HepG2 (cell line): ENCODE results near the gene PEAK1. TPM values are rescaled to one million over a fixed set of nuclear protein-coding genes. Genes with fewer than 3 reads are reported as not detected.

Experiments
- ATAC-seq: fragments of 200-7000 bp; cut with Tn5 transposase; 3 replicates; pipeline ENCODE4 v1.9.1; 2020; ENCODE audit warnings: mild to moderate bottlenecking, moderate library complexity
- BruUV-seq: library from RNA; stranded (reverse); fragments of 400-500 nt; replicated peaks from 2 replicates; lab custom pipeline; 2021; lab: Mats Ljungman, UMichigan
- CTCF ChIA-PET: fragments of 300-600 bp; formaldehyde crosslinking; extraction: SDS; loops from one replicate; lab custom pipeline; 2021; ENCODE audit warnings: low total read pairs, inconsistent platforms, low intra/inter-chr PET ratio; lab: Yijun Ruan, JAX
- POLR2A ChIA-PET: fragments of 350-600 bp; sonication (Branson Sonifier 250); formaldehyde crosslinking; loops from one replicate; lab custom pipeline; 2020; ENCODE audit warnings: antibody characterized with exemption, inconsistent platforms; lab: Yijun Ruan, JAX
- DNase-seq: peaks from one replicate; pipeline ENCODE4 v3.0.0-alpha.2; 2015; ENCODE audit warnings: low spot score
- FAIRE-seq: peaks from 3 replicates; lab custom pipeline; 2011; peaks lifted over from hg19 to GRCh38; lab: Jason Lieb, UNC
- H2AFZ ChIP-seq: one replicate; pipeline ENCODE4 v1.6.1; 2011; ENCODE audit warnings: low read length, inconsistent platforms
- H3K27ac ChIP-seq: fragments of 300-600 bp; 3 replicates; pipeline ENCODE4 v1.8.0; 2011; ENCODE audit warnings: mixed run types, mild to moderate bottlenecking, mixed read lengths, low read length, inconsistent platforms; ENCODE audit not compliant: insufficient read depth; ENCODE audit errors: extremely low read length
- H3K27me3 ChIP-seq, 2 experiments: fragments of 200-600 bp in 1 of 2; 2 replicates in 1 of 2; 3 replicates in 1 of 2; pipeline versions ENCODE4 v1.6.0 to v1.8.0; 2011; ENCODE audit warnings: low read length in 2 of 2, mild to moderate bottlenecking in 2 of 2, moderate library complexity in 2 of 2, inconsistent platforms in 1 of 2; ENCODE audit not compliant: insufficient read depth in 2 of 2, control insufficient read depth in 1 of 2
- H3K36me3 ChIP-seq, 2 experiments: fragments of 200-600 bp in 1 of 2; replicated peaks in 1 of 2; 2 replicates in 1 of 2; 3 replicates in 1 of 2; pipeline versions ENCODE4 v1.5.1 to v1.8.0; 2011; ENCODE audit warnings: low read length in 2 of 2, inconsistent platforms in 1 of 2; ENCODE audit not compliant: insufficient read depth in 2 of 2, control insufficient read depth in 1 of 2
- H3K4me1 ChIP-seq: 2 replicates; pipeline ENCODE4 v1.5.1; 2012; ENCODE audit warnings: low read length, inconsistent platforms; ENCODE audit not compliant: insufficient read depth
- H3K4me2 ChIP-seq: 2 replicates; pipeline ENCODE4 v1.6.0; 2011; ENCODE audit warnings: low read depth, low read length, inconsistent platforms
- H3K4me3 ChIP-seq, 3 experiments: fragments of 200-600 bp in 1 of 3; sonication (generic), shearing (Covaris generic) in 1 of 3; replicated peaks in 1 of 3; 2 replicates each; pipeline ENCODE4 v1.5.1; 2011 to 2016; ENCODE audit warnings: low read length in 3 of 3, inconsistent platforms in 2 of 3, low read depth in 2 of 3, mild to moderate bottlenecking in 2 of 3, control low read depth in 1 of 3, mixed read lengths in 1 of 3; ENCODE audit not compliant: insufficient read depth in 1 of 3
- H3K79me2 ChIP-seq: one replicate; pipeline ENCODE4 v1.6.1; 2011; ENCODE audit warnings: low read length, inconsistent platforms; ENCODE audit not compliant: insufficient read depth
- H3K9ac ChIP-seq: 2 replicates; pipeline ENCODE4 v1.6.0; 2011; ENCODE audit warnings: mild to moderate bottlenecking, low read depth, low read length, inconsistent platforms; ENCODE audit not compliant: insufficient read depth
- H3K9me3 ChIP-seq: 2 replicates; pipeline ENCODE4 v1.5.1; 2012; ENCODE audit warnings: mild to moderate bottlenecking, low read length
- H4K20me1 ChIP-seq: 2 replicates; pipeline ENCODE4 v1.6.0; 2011; ENCODE audit warnings: inconsistent platforms, mild to moderate bottlenecking, low read length, moderate library complexity; ENCODE audit not compliant: insufficient read depth
- BCL6 ChIP-seq: IDR thresholded peaks from 2 replicates; pipeline ENCODE4 v1.6.1; 2016; ENCODE audit warnings: missing genetic modification reagents, missing compliant biosample characterization
- DNMT1 ChIP-seq: sonication (generic); formaldehyde crosslinking; IDR thresholded peaks from 2 replicates; pipeline ENCODE4 v1.5.1; 2020; ENCODE audit warnings: mild to moderate bottlenecking, missing genetic modification reagents
- EED ChIP-seq: sonication (generic); formaldehyde crosslinking; IDR thresholded peaks from 2 replicates; pipeline ENCODE4 v1.5.0; 2020; ENCODE audit warnings: mild to moderate bottlenecking, missing genetic modification reagents
- HNRNPL ChIP-seq: fragments of 200-400 bp; formaldehyde crosslinking; IDR thresholded peaks from 2 replicates; pipeline ENCODE4 v1.6.1; 2017; ENCODE audit warnings: mild to moderate bottlenecking, low read depth, low read length
- NFKB2 ChIP-seq: sonication (generic); formaldehyde crosslinking; IDR thresholded peaks from 2 replicates; pipeline ENCODE4 v1.4.0; 2020; ENCODE audit warnings: missing genetic modification reagents, borderline replicate concordance
- PPARG ChIP-seq: conservative IDR thresholded peaks from 2 replicates; pipeline ENCODE4 v1.6.1; 2016; ENCODE audit warnings: missing biosample characterization, missing genetic modification reagents
- RBFOX2 ChIP-seq: fragments of 200-400 bp; formaldehyde crosslinking; IDR thresholded peaks from 2 replicates; pipeline ENCODE4 v1.6.1; 2017; ENCODE audit warnings: low read depth, mild to moderate bottlenecking, low read length
- ZNF572 ChIP-seq: sonication (generic); formaldehyde crosslinking; IDR thresholded peaks from 2 replicates; pipeline ENCODE4 v1.5.1; 2020; ENCODE audit warnings: mild to moderate bottlenecking, missing genetic modification reagents
- ZNF883 ChIP-seq: sonication (generic); formaldehyde crosslinking; IDR thresholded peaks from 2 replicates; pipeline ENCODE4 v1.5.1; 2020; ENCODE audit warnings: mild to moderate bottlenecking, missing genetic modification reagents; ENCODE audit errors: not compliant biosample characterization
- ZZZ3 ChIP-seq: sonication (generic); formaldehyde crosslinking; IDR thresholded peaks from 2 replicates; pipeline ENCODE4 v1.4.0; 2020; ENCODE audit warnings: missing genetic modification reagents, mild to moderate bottlenecking, borderline replicate concordance
- WGBS: methylation state at CpG from one replicate; pipeline ENCODE4 v1.1.6; 2017; ENCODE audit warnings: low lambda C conversion rate; 5-methylcytosine and 5-hydroxymethylcytosine counted together
- in situ Hi-C: cut with HindIII; loops from 2 replicates; pipeline ENCODE4 v1.10.0; 2017; ENCODE audit warnings: low pct_unique_long_range_greater_than_20kb; ENCODE audit not compliant: extremely low pct_ligation_motif_present
- intact Hi-C: fragments of 100-400 bp; cut with micrococcal nuclease; formaldehyde crosslinking; loops from one replicate; pipeline ENCODE4 v1.10.0; 2022; ENCODE audit not compliant: unreplicated experiment
- polyA plus RNA-seq, 8 experiments: library from polyadenylated mRNA; depleted of rRNA in 3 of 8; stranded (reverse) in 7 of 8; unstranded in 1 of 8; fragments of >200 nt; fragmentation: Illumina TruSeq in 4 of 8; extraction: Trizol in 4 of 8; gene quantifications; 2 replicates each; pipeline versions ENCODE4 v1.2.1 to v1.2.3, GENCODE V29; 2011 to 2016; ENCODE audit warnings: low read depth in 4 of 8, missing spikeins in 1 of 8, mixed read lengths in 1 of 8; ENCODE audit not compliant: insufficient read depth in 1 of 8
- total RNA-seq, 5 experiments: library from RNA; depleted of rRNA; stranded (reverse); fragments of >200 nt; fragmentation: Illumina TruSeq; extraction: Trizol; gene quantifications; 2 replicates each; pipeline ENCODE4 v1.2.3, GENCODE V29; 2016; ENCODE audit warnings: low read depth in 1 of 5
- TF ChIP-seq, protein P1 (sequence below): sonication (generic); formaldehyde crosslinking; IDR thresholded peaks from 2 replicates; pipeline ENCODE4 v1.5.0; 2020; ENCODE audit warnings: missing genetic modification reagents
- TF ChIP-seq, protein P2 (sequence below): sonication (generic); formaldehyde crosslinking; IDR thresholded peaks from 2 replicates; pipeline ENCODE4 v1.4.0; 2020; ENCODE audit warnings: missing genetic modification reagents
- TF ChIP-seq, protein P3 (sequence below): IDR thresholded peaks from 2 replicates; pipeline ENCODE4 v1.6.1; 2016; ENCODE audit warnings: control low read depth
- TF ChIP-seq, protein P4 (sequence below): sonication (generic); formaldehyde crosslinking; IDR thresholded peaks from 2 replicates; pipeline ENCODE4 v1.4.0; 2020; ENCODE audit warnings: missing genetic modification reagents
- TF ChIP-seq, protein P5 (sequence below): sonication (generic); formaldehyde crosslinking; IDR thresholded peaks from 2 replicates; pipeline ENCODE4 v1.4.0; 2020; ENCODE audit warnings: missing genetic modification reagents, mild to moderate bottlenecking, borderline replicate concordance
- TF ChIP-seq, protein P6 (sequence below): sonication (generic); formaldehyde crosslinking; IDR thresholded peaks from 2 replicates; pipeline ENCODE4 v1.5.0; 2020; ENCODE audit warnings: missing genetic modification reagents, mild to moderate bottlenecking, borderline replicate concordance

Gene PEAK1
- total and polyA plus RNA-seq, 2 of the 13 experiments (the other 11 are each of a cell fraction or from before 2014, with no cell fraction given), result 6.0 to 6.6 TPM

DNA sequence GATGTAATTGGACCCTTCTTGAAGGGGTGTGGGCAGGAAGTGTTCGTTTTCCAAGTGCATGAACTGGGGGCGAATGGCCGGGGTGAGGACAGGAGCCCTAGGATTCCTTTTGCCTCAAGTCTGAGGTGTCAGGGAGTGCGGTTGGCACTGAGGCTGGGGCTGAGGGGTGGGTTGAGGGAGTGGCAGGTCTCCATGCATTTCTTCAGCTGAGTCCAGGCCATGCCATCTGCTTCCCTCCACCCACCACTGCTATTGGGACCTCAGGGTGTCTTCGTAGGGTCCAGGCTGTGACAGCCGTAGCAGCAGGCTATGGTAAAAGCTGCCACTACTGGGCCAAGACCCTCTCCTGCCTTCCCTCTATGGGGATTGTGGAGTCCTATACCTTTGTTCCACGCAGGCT is 323.4 kb downstream of the PEAK1 start:
- Histone ChIP-seq H4K20me1 (no peaks in the 10 kb centered on the region), H3K27me3 (no peaks in the 10 kb centered on the region), H3K9me3 (no peaks in the 10 kb centered on the region), H3K36me3 (no peaks in the 10 kb centered on the region), H3K4me1 (peaks cover 19% of the 10 kb centered on the region), H3K4me3 (no peak overlapping the region), H3K4me2 (no peak overlapping the region), H3K27ac (no peak overlapping the region), H2AFZ (no peak overlapping the region), H3K9ac (no peak overlapping the region), H3K79me2 (no peaks in the 10 kb centered on the region)
- no TSS peak for BruUV-seq
- FAIRE-seq, result no peak
- CTCF ChIA-PET, result no interaction called here
- DNase-seq, result no peak
- intact Hi-C loops (no loop called here), in situ Hi-C loops (no loop called here)
- WGBS, result 67% methylated on average over 5 of the region's 7 CpGs
- ATAC-seq, result no peak
- POLR2A ChIA-PET, result no interaction called here
- TF ChIP-seq HNRNPL, result no peak
- TF ChIP-seq ZNF572 (CRISPR knock-in tag), result no peak
- TF ChIP-seq NFKB2, result no peak
- TF ChIP-seq DNMT1 (CRISPR knock-in tag), result no peak
- TF ChIP-seq, protein P1, sequence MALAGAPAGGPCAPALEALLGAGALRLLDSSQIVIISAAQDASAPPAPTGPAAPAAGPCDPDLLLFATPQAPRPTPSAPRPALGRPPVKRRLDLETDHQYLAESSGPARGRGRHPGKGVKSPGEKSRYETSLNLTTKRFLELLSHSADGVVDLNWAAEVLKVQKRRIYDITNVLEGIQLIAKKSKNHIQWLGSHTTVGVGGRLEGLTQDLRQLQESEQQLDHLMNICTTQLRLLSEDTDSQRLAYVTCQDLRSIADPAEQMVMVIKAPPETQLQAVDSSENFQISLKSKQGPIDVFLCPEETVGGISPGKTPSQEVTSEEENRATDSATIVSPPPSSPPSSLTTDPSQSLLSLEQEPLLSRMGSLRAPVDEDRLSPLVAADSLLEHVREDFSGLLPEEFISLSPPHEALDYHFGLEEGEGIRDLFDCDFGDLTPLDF, result no peak
- no peak for TF ChIP-seq PPARG
- TF ChIP-seq, protein P2, sequence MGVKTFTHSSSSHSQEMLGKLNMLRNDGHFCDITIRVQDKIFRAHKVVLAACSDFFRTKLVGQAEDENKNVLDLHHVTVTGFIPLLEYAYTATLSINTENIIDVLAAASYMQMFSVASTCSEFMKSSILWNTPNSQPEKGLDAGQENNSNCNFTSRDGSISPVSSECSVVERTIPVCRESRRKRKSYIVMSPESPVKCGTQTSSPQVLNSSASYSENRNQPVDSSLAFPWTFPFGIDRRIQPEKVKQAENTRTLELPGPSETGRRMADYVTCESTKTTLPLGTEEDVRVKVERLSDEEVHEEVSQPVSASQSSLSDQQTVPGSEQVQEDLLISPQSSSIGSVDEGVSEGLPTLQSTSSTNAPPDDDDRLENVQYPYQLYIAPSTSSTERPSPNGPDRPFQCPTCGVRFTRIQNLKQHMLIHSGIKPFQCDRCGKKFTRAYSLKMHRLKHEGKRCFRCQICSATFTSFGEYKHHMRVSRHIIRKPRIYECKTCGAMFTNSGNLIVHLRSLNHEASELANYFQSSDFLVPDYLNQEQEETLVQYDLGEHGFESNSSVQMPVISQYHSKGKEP (CRISPR knock-in tag), result no peak
- TF ChIP-seq ZNF883, result no peak
- no peak for TF ChIP-seq RBFOX2
- TF ChIP-seq, protein P3, sequence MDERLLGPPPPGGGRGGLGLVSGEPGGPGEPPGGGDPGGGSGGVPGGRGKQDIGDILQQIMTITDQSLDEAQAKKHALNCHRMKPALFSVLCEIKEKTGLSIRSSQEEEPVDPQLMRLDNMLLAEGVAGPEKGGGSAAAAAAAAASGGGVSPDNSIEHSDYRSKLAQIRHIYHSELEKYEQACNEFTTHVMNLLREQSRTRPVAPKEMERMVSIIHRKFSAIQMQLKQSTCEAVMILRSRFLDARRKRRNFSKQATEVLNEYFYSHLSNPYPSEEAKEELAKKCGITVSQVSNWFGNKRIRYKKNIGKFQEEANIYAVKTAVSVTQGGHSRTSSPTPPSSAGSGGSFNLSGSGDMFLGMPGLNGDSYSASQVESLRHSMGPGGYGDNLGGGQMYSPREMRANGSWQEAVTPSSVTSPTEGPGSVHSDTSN (CRISPR knock-in tag), result no peak
- TF ChIP-seq, protein P4, sequence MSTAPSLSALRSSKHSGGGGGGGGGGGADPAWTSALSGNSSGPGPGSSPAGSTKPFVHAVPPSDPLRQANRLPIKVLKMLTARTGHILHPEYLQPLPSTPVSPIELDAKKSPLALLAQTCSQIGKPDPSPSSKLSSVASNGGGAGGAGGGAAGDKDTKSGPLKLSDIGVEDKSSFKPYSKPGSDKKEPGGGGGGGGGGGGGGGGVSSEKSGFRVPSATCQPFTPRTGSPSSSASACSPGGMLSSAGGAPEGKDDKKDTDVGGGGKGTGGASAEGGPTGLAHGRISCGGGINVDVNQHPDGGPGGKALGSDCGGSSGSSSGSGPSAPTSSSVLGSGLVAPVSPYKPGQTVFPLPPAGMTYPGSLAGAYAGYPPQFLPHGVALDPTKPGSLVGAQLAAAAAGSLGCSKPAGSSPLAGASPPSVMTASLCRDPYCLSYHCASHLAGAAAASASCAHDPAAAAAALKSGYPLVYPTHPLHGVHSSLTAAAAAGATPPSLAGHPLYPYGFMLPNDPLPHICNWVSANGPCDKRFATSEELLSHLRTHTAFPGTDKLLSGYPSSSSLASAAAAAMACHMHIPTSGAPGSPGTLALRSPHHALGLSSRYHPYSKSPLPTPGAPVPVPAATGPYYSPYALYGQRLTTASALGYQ (CRISPR knock-in tag), result no peak
- no peak for TF ChIP-seq ZZZ3
- TF ChIP-seq, protein P5, sequence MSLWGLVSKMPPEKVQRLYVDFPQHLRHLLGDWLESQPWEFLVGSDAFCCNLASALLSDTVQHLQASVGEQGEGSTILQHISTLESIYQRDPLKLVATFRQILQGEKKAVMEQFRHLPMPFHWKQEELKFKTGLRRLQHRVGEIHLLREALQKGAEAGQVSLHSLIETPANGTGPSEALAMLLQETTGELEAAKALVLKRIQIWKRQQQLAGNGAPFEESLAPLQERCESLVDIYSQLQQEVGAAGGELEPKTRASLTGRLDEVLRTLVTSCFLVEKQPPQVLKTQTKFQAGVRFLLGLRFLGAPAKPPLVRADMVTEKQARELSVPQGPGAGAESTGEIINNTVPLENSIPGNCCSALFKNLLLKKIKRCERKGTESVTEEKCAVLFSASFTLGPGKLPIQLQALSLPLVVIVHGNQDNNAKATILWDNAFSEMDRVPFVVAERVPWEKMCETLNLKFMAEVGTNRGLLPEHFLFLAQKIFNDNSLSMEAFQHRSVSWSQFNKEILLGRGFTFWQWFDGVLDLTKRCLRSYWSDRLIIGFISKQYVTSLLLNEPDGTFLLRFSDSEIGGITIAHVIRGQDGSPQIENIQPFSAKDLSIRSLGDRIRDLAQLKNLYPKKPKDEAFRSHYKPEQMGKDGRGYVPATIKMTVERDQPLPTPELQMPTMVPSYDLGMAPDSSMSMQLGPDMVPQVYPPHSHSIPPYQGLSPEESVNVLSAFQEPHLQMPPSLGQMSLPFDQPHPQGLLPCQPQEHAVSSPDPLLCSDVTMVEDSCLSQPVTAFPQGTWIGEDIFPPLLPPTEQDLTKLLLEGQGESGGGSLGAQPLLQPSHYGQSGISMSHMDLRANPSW (CRISPR knock-in tag), result no peak
- TF ChIP-seq, protein P6, sequence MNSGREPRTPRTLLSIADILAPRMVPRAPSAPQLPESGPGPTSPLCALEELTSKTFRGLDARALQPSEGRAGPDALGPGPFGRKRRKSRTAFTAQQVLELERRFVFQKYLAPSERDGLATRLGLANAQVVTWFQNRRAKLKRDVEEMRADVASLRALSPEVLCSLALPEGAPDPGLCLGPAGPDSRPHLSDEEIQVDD (CRISPR knock-in tag), result no peak
- TF ChIP-seq EED (CRISPR knock-in tag), result no peak
- no peak for TF ChIP-seq BCL6 (CRISPR knock-in tag)
